Esophagus muscularis mucosa (tissue), 4 donors: ENCODE results near the gene RNF167. TPM values are rescaled to one million over a fixed set of nuclear protein-coding genes. Genes with fewer than 3 reads are reported as not detected.

ENCODE experiments used
- DNase-seq: peaks from one replicate; pipeline ENCODE4 v3.0.0-alpha.2; 2017; ENCODE audit errors: extremely low spot score
- H3K27ac ChIP-seq, 4 donors: fragments of 200-600 bp; sonication (generic); replicated peaks in 1 of 4; 1 replicate in 3 of 4; 2 replicates in 1 of 4; pipeline ENCODE4 v1.5.1; 2016 to 2019; ENCODE audit warnings: mild to moderate bottlenecking in 1 of 4
- H3K27me3 ChIP-seq, 4 donors: fragments of 200-600 bp; sonication (generic); one replicate each; pipeline versions ENCODE4 v1.5.1 to v1.6.0; 2016 to 2019
- H3K36me3 ChIP-seq, 4 donors: fragments of 200-600 bp; sonication (generic); one replicate each; pipeline ENCODE4 v1.5.1; 2016 to 2019
- H3K4me1 ChIP-seq, 4 donors: fragments of 200-600 bp; sonication (generic); one replicate each; pipeline ENCODE4 v1.5.1; 2016 to 2019
- H3K4me3 ChIP-seq, 4 donors: fragments of 200-600 bp; sonication (generic); 1 replicate in 2 of 4; 2 replicates in 2 of 4; pipeline ENCODE4 v1.5.1; 2016 to 2019; ENCODE audit warnings: mild to moderate bottlenecking in 4 of 4, moderate library complexity in 1 of 4
- H3K9me3 ChIP-seq, 4 donors: fragments of 200-600 bp; sonication (generic); 1 replicate in 3 of 4; 2 replicates in 1 of 4; pipeline ENCODE4 v1.5.1; 2016 to 2019
- CTCF ChIP-seq, 3 experiments: fragments of 200-600 bp in 2 of 3; fragments of 450-650 bp in 1 of 3; sonication (generic) in 2 of 3; IDR thresholded peaks; one replicate each; pipeline ENCODE4 v1.5.1; 2017 to 2019; ENCODE audit warnings: antibody characterized with exemption in 3 of 3, mild to moderate bottlenecking in 2 of 3, moderate library complexity in 1 of 3
- EP300 ChIP-seq: sonication (generic); formaldehyde crosslinking; IDR thresholded peaks from one replicate; pipeline ENCODE4 v1.6.1; 2017; ENCODE audit warnings: antibody characterized with exemption
- POLR2A ChIP-seq: fragments of 450-650 bp; IDR thresholded peaks from one replicate; pipeline ENCODE4 v1.6.1; 2017; ENCODE audit warnings: antibody characterized with exemption, moderate library complexity, mild to moderate bottlenecking, low read depth
- POLR2AphosphoS5 ChIP-seq, 2 donors: sonication (generic); formaldehyde crosslinking; IDR thresholded peaks; one replicate each; pipeline ENCODE4 v1.6.1; 2017; ENCODE audit warnings: antibody characterized with exemption in 2 of 2
- WGBS: methylation state at CpG from one replicate; pipeline ENCODE4 v1.1.5; 2018; 5-methylcytosine and 5-hydroxymethylcytosine counted together
- intact Hi-C: fragments of 100-400 bp; cut with DNase I; formaldehyde crosslinking; loops from one replicate; pipeline ENCODE4 v1.15.1; 2023
- total RNA-seq, 4 donors: library from RNA; depleted of rRNA; stranded (reverse); fragments of >200 nt; gene quantifications; one replicate each; pipeline versions ENCODE4 v1.1.0 to v1.2.1, GENCODE V29; 2016

Gene RNF167
- total RNA-seq, 4 donors from 2014 or later: 59.8 to 96.3 (median 69.5) TPM

- WGBS: 27% methylated on average over 11 of the region's 65 CpGs
- Histone ChIP-seq H3K4me1 (peaks cover 10 to 47% (median 33%) of the 10 kb centered on the region in 4 donors), H3K27ac (peak overlapping the region in 1 of 4 donors; percentile 46), H3K9me3 (no peaks in the 10 kb centered on the region), H3K4me3 (peak overlapping the region; percentile 46 to 56 (median 54)), H3K27me3 (peaks cover 0 to 50% (median 26%) of the 10 kb centered on the region in 4 donors), H3K36me3 (peaks cover 14 to 23% (median 19%) of the 10 kb centered on the region in 4 donors)
- no peak for DNase-seq
- TF ChIP-seq CTCF (IDR thresholded peaks at IDR 0.05): no peak
- TF ChIP-seq EP300: no peak
- TF ChIP-seq POLR2AphosphoS5 (IDR thresholded peaks at IDR 0.05): no peak
- TF ChIP-seq POLR2A: no peak
- intact Hi-C loops: no loop called here
Measured at GRCh38 chr17:4900231-4901107, 39.6 kb upstream of the RNF167 start.

DNA sequence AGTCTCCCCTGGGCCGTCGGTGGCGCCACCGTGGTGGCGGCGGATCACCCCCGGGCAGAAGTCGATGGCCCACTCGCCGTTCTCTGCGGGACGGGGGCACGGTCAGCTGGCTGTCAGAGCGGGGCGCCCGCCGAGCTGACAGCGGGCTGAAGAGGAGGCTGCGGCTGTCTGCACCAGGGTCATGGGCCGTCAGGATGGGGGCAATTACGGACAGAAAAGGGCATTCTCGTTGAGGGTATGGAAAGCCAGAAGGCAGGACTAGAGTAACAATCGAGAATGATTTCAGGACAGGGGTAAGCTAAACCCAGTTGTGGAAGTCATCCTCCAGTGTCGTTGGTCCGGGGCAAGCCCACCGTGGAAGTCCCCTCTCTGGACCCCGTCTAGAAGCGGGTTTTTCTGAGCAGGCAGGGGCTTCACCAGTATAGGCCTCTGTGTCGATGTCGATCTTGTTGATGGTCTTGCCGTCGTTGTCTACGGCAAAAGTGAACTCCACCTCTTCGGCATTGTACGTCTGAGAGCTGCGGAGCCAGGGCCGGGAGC, 38.9 kb upstream of the RNF167 start:
- WGBS: 53% methylated on average over 30 of the region's 37 CpGs
- DNase-seq: no peak
- intact Hi-C loops: no loop called here

GRCh38 chr17:4901648-4902344, 38.3 kb upstream of the RNF167 start:
- WGBS: 50% methylated on average over 19 of the region's 48 CpGs

More for the DNA sequence above, 38.9 kb upstream of the RNF167 start:
- peaks cover 10 to 47% (median 33%) of the 10 kb centered on the region in 4 donors for H3K4me1 ChIP-seq
- TF ChIP-seq POLR2AphosphoS5 (IDR thresholded peaks at IDR 0.05): no peak
- TF ChIP-seq EP300: no peak
- TF ChIP-seq CTCF (IDR thresholded peaks at IDR 0.05): no peak
- no peak for TF ChIP-seq POLR2A
- H3K36me3 ChIP-seq: peaks cover 7 to 15% (median 12%) of the 10 kb centered on the region in 4 donors
- no peaks in the 10 kb centered on the region for H3K9me3 ChIP-seq
- H3K27ac ChIP-seq: peak overlapping the region in 1 of 4 donors; percentile 46
- peaks cover 0 to 54% (median 26%) of the 10 kb centered on the region in 4 donors for H3K27me3 ChIP-seq
- peak overlapping the region; percentile 46 to 56 (median 54) for H3K4me3 ChIP-seq

DNA sequence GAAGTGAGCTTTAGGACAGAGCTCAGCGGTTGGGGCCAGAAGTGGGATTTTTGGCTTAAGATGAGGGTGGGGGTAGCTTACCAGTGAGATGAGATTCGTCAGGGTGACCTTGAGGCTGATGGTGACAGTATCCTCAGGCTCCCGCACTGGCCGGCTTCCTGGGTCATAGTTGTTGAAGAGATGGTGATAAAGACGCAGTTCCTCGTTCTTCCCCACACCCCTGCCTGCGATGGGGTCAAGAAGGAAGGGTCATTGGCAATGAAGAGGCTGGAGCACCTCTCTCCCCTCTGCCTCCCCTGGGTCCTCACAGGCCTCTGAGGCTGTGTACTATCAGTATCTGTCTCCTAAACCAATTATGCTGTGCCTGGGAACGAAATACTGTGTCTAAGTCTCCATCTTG, 37.5 kb upstream of the RNF167 start:
- intact Hi-C loops: no loop called here
- H3K9me3 ChIP-seq: no peaks in the 10 kb centered on the region
- 83% methylated on average over 8 of the region's 8 CpGs for WGBS
- peaks cover 0 to 54% (median 26%) of the 10 kb centered on the region in 4 donors for H3K27me3 ChIP-seq
- H3K36me3 ChIP-seq: peaks cover 0 to 2% (median under 1%) of the 10 kb centered on the region in 4 donors
- no peak for DNase-seq
- H3K4me1 ChIP-seq: peaks cover 10 to 47% (median 33%) of the 10 kb centered on the region in 4 donors
- no peak for TF ChIP-seq CTCF (IDR thresholded peaks at IDR 0.05)
- TF ChIP-seq POLR2AphosphoS5 (IDR thresholded peaks at IDR 0.05): no peak
- no peak for TF ChIP-seq POLR2A
- no peak for TF ChIP-seq EP300
- no peak overlapping the region for H3K4me3 ChIP-seq
- peak overlapping the region in 2 of 4 donors; percentile 36 to 59 for H3K27ac ChIP-seq

More at GRCh38 chr17:4901648-4902344, 38.3 kb upstream of the RNF167 start:
- DNase-seq: no peak
- Histone ChIP-seq H3K9me3 (no peaks in the 10 kb centered on the region), H3K36me3 (peaks cover under 1 to 9% (median 6%) of the 10 kb centered on the region in 4 donors), H3K27me3 (peaks cover 0 to 54% (median 26%) of the 10 kb centered on the region in 4 donors), H3K4me1 (peaks cover 10 to 47% (median 33%) of the 10 kb centered on the region in 4 donors), H3K4me3 (peak overlapping the region in 2 of 4 donors; percentile 46 to 53), H3K27ac (peak overlapping the region in 2 of 4 donors; percentile 36 to 59)
- intact Hi-C loops: no loop called here
- TF ChIP-seq POLR2AphosphoS5 (IDR thresholded peaks at IDR 0.05) (peak; percentile 25 to 53), POLR2A (no peak)
